ENCODE measurements around the gene SPPL2B.

Gene SPPL2B

DNA sequence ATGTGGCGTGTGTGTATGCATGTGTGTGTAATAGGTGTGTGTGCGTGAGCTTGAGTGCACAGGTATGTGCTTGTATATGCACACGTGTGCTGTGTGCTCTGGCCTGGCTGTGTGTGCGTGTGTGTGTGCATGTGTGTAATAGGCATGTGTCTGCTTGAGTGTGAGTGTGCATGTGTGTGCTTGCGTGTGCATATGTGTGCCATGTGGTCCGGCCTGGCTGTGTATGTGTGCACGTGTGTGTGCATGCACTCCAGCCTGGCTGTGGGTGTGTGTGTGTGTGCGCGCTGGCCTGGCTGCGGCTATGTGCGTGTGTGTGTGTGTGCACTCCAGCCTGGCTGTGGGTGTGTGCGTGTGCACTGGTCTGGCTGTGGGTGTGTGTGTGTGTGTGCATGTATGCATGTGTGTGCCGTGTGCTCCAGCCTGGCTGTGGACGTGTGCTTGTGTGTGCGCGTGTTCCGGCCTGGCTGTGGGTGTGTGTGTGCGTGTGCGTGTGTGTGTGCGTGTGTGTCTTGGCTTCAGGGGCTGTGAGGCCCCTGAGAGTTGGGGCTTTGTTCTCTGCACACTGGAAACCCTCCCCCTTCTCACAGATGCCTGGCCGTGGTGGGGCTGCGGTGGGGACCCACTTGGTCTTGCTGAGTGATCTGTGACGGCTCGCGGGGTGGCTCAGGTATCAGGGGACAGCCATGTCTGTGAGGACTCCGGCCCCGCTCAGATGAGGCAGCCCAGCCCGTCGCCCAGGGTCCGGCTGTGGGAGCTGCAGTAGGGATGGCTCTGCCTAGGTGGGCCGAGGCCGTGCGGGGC lies 8.2 kb downstream of the SPPL2B start:
- DNase-seq (ENCODE audit: extremely low read depth, low read depth), result no peak
- TF ChIP-seq, protein P1, sequence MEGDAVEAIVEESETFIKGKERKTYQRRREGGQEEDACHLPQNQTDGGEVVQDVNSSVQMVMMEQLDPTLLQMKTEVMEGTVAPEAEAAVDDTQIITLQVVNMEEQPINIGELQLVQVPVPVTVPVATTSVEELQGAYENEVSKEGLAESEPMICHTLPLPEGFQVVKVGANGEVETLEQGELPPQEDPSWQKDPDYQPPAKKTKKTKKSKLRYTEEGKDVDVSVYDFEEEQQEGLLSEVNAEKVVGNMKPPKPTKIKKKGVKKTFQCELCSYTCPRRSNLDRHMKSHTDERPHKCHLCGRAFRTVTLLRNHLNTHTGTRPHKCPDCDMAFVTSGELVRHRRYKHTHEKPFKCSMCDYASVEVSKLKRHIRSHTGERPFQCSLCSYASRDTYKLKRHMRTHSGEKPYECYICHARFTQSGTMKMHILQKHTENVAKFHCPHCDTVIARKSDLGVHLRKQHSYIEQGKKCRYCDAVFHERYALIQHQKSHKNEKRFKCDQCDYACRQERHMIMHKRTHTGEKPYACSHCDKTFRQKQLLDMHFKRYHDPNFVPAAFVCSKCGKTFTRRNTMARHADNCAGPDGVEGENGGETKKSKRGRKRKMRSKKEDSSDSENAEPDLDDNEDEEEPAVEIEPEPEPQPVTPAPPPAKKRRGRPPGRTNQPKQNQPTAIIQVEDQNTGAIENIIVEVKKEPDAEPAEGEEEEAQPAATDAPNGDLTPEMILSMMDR (IDR thresholded peaks at IDR 0.05; ENCODE audit: low read depth, low read length), result no peak

DNA sequence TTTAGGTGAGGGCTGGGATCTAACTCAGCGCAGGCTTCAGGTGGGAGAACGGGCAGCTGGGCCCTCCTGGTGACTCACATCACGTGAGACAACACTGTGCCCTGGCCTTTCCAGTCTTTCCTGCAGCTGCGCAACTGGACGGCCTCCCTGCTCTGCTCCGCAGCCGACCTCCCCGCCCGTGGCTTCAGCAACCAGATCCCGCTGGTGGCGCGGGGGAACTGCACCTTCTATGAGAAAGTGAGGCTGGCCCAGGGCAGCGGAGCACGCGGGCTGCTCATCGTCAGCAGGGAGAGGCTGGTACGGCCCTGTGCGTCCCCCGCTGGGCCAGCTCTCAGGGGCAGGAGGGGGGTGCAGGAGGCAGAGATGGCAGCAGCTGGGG lies 8.8 kb downstream of the SPPL2B start:
- DNase-seq (ENCODE audit: extremely low read depth, low read depth), result no peak
- TF ChIP-seq, protein P1 (IDR thresholded peaks at IDR 0.05; ENCODE audit: low read depth, low read length), result no peak; the same call in 1 of the 2 replicates

DNA sequence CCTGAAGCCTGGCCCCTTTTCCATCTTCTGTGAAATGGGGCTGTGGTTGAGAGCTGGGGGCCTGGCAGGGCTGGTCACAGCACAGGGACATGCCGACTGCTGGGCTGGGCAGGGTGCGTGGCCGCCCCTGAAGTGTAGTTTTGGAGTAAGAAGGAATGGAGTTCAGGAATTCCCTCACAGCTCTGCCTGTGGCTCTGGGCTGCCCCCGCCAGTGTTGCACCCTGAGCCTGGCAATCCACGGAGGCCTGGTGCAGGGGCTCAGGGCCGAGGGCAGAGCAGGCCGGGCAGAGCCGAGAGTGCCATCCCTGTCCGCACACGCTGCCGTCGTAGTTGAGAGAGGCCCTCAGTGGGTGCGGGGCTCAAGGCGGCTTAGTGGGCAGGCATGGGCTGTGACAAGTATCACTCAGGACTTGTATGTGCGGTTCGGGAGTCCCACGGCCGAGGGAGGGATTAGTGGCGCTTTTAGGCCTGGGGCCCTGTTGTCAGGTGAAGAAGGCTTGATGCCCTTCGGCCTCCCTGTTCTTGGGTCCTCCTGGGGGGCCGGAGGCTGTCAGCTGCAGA lies 9.7 kb downstream of the SPPL2B start:
- no peak for DNase-seq (ENCODE audit: extremely low read depth, low read depth)
- TF ChIP-seq, protein P1 (IDR thresholded peaks at IDR 0.05; ENCODE audit: low read depth, low read length), result no peak

DNA sequence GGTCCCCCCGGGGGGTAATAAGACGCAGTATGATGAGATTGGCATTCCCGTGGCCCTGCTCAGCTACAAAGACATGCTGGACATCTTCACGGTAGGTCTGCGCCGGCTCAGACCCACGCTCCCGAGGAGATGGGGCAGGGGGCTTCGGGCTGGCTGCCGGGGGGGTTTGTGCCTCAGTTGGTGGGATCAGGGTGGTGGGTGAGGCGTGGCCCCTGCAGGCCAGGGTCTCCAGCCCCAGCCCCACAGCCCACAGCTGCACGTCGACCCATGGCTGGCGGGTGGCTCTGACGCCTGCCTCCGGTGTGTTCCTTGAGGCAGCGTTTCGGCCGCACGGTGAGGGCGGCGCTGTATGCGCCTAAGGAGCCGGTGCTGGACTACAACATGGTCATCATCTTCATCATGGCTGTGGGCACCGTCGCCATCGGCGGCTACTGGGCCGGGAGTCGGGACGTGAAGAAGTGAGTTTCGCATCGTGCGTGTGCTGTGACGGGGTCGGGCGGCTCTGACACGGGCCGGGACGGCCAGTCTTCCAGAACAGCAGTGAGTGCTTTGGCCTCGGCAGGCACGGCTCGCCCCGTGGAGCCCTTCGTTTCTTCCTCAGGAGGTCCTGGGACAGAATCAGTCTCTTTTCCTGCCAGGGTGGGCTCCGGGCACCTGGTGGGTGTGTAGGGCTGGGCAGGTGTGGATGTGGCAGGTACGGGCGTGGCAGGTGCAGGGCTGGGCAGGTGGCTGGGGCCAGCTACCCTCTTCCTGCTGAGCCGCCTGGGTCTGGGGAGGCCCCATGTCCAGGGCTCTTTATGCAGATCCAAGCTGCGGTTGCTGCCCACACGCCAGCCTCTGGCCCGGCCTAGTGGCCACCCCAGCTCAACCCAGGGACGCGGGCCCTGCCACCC lies 10.5 kb downstream of the SPPL2B start:
- no peak for DNase-seq (ENCODE audit: extremely low read depth, low read depth)
- TF ChIP-seq, protein P1 (IDR thresholded peaks at IDR 0.05; ENCODE audit: low read depth, low read length), result no peak

DNA sequence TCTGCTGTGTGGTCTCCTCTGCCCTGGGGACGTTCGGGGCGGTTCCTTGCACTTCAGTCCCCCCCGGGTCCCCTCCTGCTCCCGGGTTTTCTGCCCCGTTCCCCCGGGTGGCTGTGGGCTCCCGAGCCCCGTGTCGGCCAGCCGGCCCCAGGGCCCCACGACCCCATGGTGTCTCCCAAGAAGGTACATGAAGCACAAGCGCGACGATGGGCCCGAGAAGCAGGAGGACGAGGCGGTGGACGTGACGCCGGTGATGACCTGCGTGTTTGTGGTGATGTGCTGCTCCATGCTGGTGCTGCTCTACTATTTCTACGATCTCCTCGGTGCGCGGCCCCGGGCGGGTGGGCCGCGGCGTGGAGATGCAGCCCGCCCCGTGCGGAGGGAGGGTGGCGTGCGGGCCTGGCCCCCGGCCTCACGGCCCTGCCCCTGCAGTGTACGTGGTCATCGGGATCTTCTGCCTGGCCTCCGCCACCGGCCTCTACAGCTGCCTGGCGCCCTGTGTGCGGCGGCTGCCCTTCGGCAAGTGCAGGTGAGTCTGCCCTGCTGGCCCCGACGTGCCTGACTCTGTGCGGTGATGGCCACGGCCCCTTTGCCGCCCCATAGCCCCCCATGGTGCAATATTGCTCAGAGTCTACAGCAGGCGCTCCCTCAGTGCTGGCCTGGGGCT lies 11.3 kb downstream of the SPPL2B start:
- TF ChIP-seq, protein P1 (IDR thresholded peaks at IDR 0.05; ENCODE audit: low read depth, low read length), result no peak
- no peak for DNase-seq (ENCODE audit: extremely low read depth, low read depth)

DNA sequence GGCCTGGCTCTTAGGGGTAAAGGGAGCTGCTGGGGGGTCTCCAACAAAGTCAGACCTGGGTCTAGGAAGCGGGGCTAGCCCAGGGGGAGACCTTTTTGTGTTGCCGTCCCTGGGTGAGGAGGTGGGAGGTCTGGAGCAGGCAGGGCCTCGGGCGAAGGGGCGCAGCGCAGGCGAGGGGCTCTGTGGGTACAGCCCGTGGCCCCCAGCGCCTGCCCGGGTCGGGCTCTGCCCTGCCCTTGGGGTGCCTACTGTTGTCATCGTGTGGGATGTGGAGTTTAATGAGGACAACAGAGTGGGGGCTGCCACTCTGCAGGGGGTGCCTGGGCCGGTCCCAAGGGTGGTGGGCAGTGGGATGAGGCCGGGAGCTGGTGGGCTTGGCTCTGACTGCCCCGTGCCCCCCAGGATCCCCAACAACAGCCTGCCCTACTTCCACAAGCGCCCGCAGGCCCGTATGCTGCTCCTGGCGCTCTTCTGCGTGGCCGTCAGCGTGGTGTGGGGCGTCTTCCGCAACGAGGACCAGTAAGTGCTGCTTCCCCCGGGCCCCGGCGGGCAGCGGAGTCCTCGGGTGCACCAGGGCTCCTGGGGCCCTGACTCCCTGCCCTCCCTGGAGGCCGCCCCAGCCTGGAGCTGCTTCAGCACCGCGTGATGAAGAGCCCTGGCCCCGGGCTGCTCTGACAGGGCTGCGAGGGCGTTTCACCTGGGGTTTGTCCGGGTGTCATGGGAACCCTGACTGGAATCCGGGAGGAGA lies 12.2 kb downstream of the SPPL2B start:
- DNase-seq (ENCODE audit: extremely low read depth, low read depth), result no peak
- TF ChIP-seq, protein P1 (IDR thresholded peaks at IDR 0.05; ENCODE audit: low read depth, low read length), result no peak
